Parathyroid adenoma (tissue), 2 donors: ENCODE data around the gene ZBTB18.

ENCODE experiments used
- H2AFZ ChIP-seq: fragments of 300-600 bp; sonication (generic); one replicate; pipeline ENCODE4 v1.7.0; 2017; ENCODE audit warnings: antibody characterized with exemption, mild to moderate bottlenecking
- H3K27ac ChIP-seq: fragments of 300-600 bp; sonication (generic); one replicate; pipeline ENCODE4 v1.7.0; 2017
- H3K27me3 ChIP-seq: fragments of 300-600 bp; sonication (generic); one replicate; pipeline ENCODE4 v1.7.0; 2017; ENCODE audit warnings: low read length; ENCODE audit not compliant: control insufficient read depth, insufficient read depth
- H3K36me3 ChIP-seq: fragments of 300-600 bp; sonication (generic); one replicate; pipeline ENCODE4 v1.7.0; 2017; ENCODE audit warnings: low read length; ENCODE audit not compliant: control insufficient read depth, insufficient read depth
- H3K4me1 ChIP-seq: fragments of 300-600 bp; sonication (generic); one replicate; pipeline ENCODE4 v1.7.0; 2017; ENCODE audit warnings: control low read depth
- H3K4me2 ChIP-seq: fragments of 300-600 bp; sonication (generic); one replicate; pipeline ENCODE4 v1.7.0; 2017; ENCODE audit warnings: low read length
- H3K4me3 ChIP-seq: fragments of 300-600 bp; sonication (generic); one replicate; pipeline ENCODE4 v1.7.0; 2017; ENCODE audit warnings: low read depth, low read length
- H3K79me2 ChIP-seq: fragments of 300-600 bp; sonication (generic); one replicate; pipeline ENCODE4 v1.7.0; 2017; ENCODE audit warnings: control low read depth
- H3K9ac ChIP-seq: fragments of 300-600 bp; sonication (generic); one replicate; pipeline ENCODE4 v1.7.0; 2017; ENCODE audit warnings: mild to moderate bottlenecking
- H3K9me3 ChIP-seq: fragments of 300-600 bp; sonication (generic); one replicate; pipeline ENCODE4 v1.7.0; 2017; ENCODE audit warnings: low read length; ENCODE audit not compliant: control insufficient read depth
- CTCF ChIP-seq: fragments of 300-600 bp; sonication (generic); IDR thresholded peaks from one replicate; pipeline ENCODE4 v1.7.0; 2017; ENCODE audit warnings: antibody characterized with exemption, mild to moderate bottlenecking
- donor health status: primary hyperparathyroidism.

The ZBTB18 gene

GRCh38 chr1:244096066-244096610 lies 45.1 kb downstream of the ZBTB18 start:
- no peak overlapping the region for H3K4me2 ChIP-seq
- no peak overlapping the region for H3K27ac ChIP-seq
- H3K36me3 ChIP-seq = no peaks in the 10 kb centered on the region
- H3K4me1 ChIP-seq = no peaks in the 10 kb centered on the region
- H2AFZ ChIP-seq = no peak overlapping the region
- no peaks in the 10 kb centered on the region for H3K79me2 ChIP-seq
- H3K27me3 ChIP-seq = no peaks in the 10 kb centered on the region
- no peak for TF ChIP-seq CTCF
- no peak overlapping the region for H3K4me3 ChIP-seq
- no peak overlapping the region for H3K9ac ChIP-seq
- no peaks in the 10 kb centered on the region for H3K9me3 ChIP-seq

GRCh38 chr1:244096691-244097090 lies 45.6 kb downstream of the ZBTB18 start:
- no peak overlapping the region for H3K4me3 ChIP-seq
- no peak overlapping the region for H3K9ac ChIP-seq
- no peaks in the 10 kb centered on the region for H3K27me3 ChIP-seq
- no peaks in the 10 kb centered on the region for H3K36me3 ChIP-seq
- H3K79me2 ChIP-seq = no peaks in the 10 kb centered on the region
- no peak overlapping the region for H2AFZ ChIP-seq
- TF ChIP-seq CTCF = no peak
- no peak overlapping the region for H3K4me2 ChIP-seq
- no peak overlapping the region for H3K27ac ChIP-seq
- no peaks in the 10 kb centered on the region for H3K9me3 ChIP-seq
- no peaks in the 10 kb centered on the region for H3K4me1 ChIP-seq

- Histone ChIP-seq H3K9ac (no peak overlapping the region), H3K4me1 (no peaks in the 10 kb centered on the region), H2AFZ (no peak overlapping the region), H3K4me2 (no peak overlapping the region), H3K27me3 (no peaks in the 10 kb centered on the region), H3K27ac (no peak overlapping the region), H3K79me2 (no peaks in the 10 kb centered on the region), H3K36me3 (no peaks in the 10 kb centered on the region), H3K4me3 (no peak overlapping the region), H3K9me3 (no peaks in the 10 kb centered on the region)
- no peak for TF ChIP-seq CTCF
These were observed 46.7 kb downstream of the ZBTB18 start for GRCh38 chr1:244097523-244098405.

GRCh38 chr1:244099258-244099930 lies 48.3 kb downstream of the ZBTB18 start:
- Histone ChIP-seq H3K4me1 (no peaks in the 10 kb centered on the region), H3K27me3 (no peaks in the 10 kb centered on the region), H3K9ac (no peak overlapping the region), H3K4me2 (no peak overlapping the region), H3K9me3 (no peaks in the 10 kb centered on the region), H3K36me3 (no peaks in the 10 kb centered on the region), H3K4me3 (no peak overlapping the region), H2AFZ (no peak overlapping the region), H3K27ac (no peak overlapping the region), H3K79me2 (no peaks in the 10 kb centered on the region)
- no peak for TF ChIP-seq CTCF
